CD4-positive, alpha-beta memory T cell (primary cell): ENCODE results near the gene MARS1. TPM values are rescaled to one million over a fixed set of nuclear protein-coding genes. Genes with fewer than 3 reads are reported as not detected.
A peak's percentile ranks its signal among the peaks of the same experiment; 100 is the strongest.

Experiments
- CTCF ChIA-PET: fragments of 350-600 bp; sonication (Branson Sonifier 250); formaldehyde crosslinking; loops from one replicate; lab custom pipeline; 2021; ENCODE audit warnings: inconsistent platforms; ENCODE audit not compliant: partially characterized antibody; lab: Charles Lee
- POLR2A ChIA-PET: fragments of 350-600 bp; sonication (Branson Sonifier 250); formaldehyde crosslinking; loops from one replicate; lab custom pipeline; 2021; ENCODE audit not compliant: partially characterized antibody; lab: Charles Lee
- DNase-seq, 5 donors: peaks; one replicate each; pipeline versions ENCODE4 v3.0.0 to v3.0.0-alpha.2; 2020 to 2022; ENCODE audit warnings: mixed read lengths in 1 of 5
- H3K27ac ChIP-seq: one replicate; pipeline ENCODE4 v1.7.0; 2013; ENCODE audit warnings: low read depth, low read length
- H3K27me3 ChIP-seq: 2 replicates; pipeline ENCODE4 v1.7.0; 2013; ENCODE audit warnings: mild to moderate bottlenecking, low read length, moderate library complexity; ENCODE audit not compliant: insufficient read depth
- H3K36me3 ChIP-seq: 2 replicates; pipeline ENCODE4 v1.7.0; 2013; ENCODE audit warnings: mild to moderate bottlenecking, low read length, moderate library complexity; ENCODE audit not compliant: insufficient read depth
- H3K4me1 ChIP-seq: 2 replicates; pipeline ENCODE4 v1.7.0; 2013; ENCODE audit warnings: mild to moderate bottlenecking, low read length, moderate library complexity; ENCODE audit not compliant: insufficient read depth
- H3K4me3 ChIP-seq, 2 donors: one replicate each; pipeline ENCODE4 v1.7.0; 2013; ENCODE audit warnings: low read length in 2 of 2, mild to moderate bottlenecking in 1 of 2
- H3K9me3 ChIP-seq, 2 donors: one replicate each; pipeline ENCODE4 v1.7.0; 2013; ENCODE audit warnings: low read length in 2 of 2, control low read depth in 1 of 2; ENCODE audit not compliant: control insufficient read depth in 1 of 2
- H3K27ac Mint-ChIP-seq, 7 donors: one replicate each; pipeline ENCODE4 v1.8.0; 2020 to 2021; ENCODE audit warnings: mixed read lengths in 7 of 7, mild to moderate bottlenecking in 6 of 7, inconsistent platforms in 3 of 7, moderate library complexity in 3 of 7
- H3K27me3 Mint-ChIP-seq, 2 donors: one replicate each; pipeline ENCODE4 v1.8.0; 2020 to 2021; ENCODE audit warnings: mixed read lengths in 2 of 2
- H3K36me3 Mint-ChIP-seq, 2 donors: one replicate each; pipeline ENCODE4 v1.8.0; 2020 to 2021; ENCODE audit warnings: mixed read lengths in 2 of 2, inconsistent platforms in 1 of 2, mild to moderate bottlenecking in 1 of 2
- H3K4me1 Mint-ChIP-seq, 4 donors: one replicate each; pipeline ENCODE4 v1.8.0; 2020 to 2021; ENCODE audit warnings: mixed read lengths in 4 of 4, mild to moderate bottlenecking in 1 of 4
- H3K4me3 Mint-ChIP-seq, 8 donors: one replicate each; pipeline ENCODE4 v1.8.0; 2020 to 2021; ENCODE audit warnings: mixed read lengths in 8 of 8, mild to moderate bottlenecking in 7 of 8, moderate library complexity in 6 of 8, inconsistent platforms in 3 of 8
- H3K9me3 Mint-ChIP-seq, 8 donors: one replicate each; pipeline ENCODE4 v1.8.0; 2020 to 2021; ENCODE audit warnings: mixed read lengths in 8 of 8, mild to moderate bottlenecking in 5 of 8, inconsistent platforms in 3 of 8, moderate library complexity in 1 of 8
- intact Hi-C: fragments of 100-400 bp; cut with micrococcal nuclease; formaldehyde crosslinking; loops from one replicate; pipeline ENCODE4 v1.15.1; 2023
- polyA plus RNA-seq, 2 donors: library from polyadenylated mRNA; unstranded; fragments of 300-500 nt; fragmentation: Illumina TruSeq; gene quantifications; one replicate each; pipeline ENCODE4 v1.2.3, GENCODE V29; 2021
- total RNA-seq, 2 experiments: library from RNA; stranded (reverse); gene quantifications; one replicate each; pipeline ENCODE4 v1.2.3, GENCODE V29; 2021

The MARS1 gene
- total and polyA plus RNA-seq, 4 experiments from 2014 or later: 84.8 to 242 (median 169) TPM

GRCh38 chr12:57543581-57543980, 55.7 kb downstream of the MARS1 start:
- H3K27ac ChIP-seq: no peak overlapping the region
- H3K36me3 ChIP-seq: no peaks in the 10 kb centered on the region
- POLR2A ChIA-PET: interaction anchor here (0.6 to 1.5 kb wide), 3 partner anchors 9 to 1723 kb away, joined by 3 to 6 read pairs (median 4); no protein-coding TSS in a partner anchor
- peaks cover 23% of the 10 kb centered on the region for H3K4me1 ChIP-seq
- no peak for DNase-seq
- Mint-ChIP-seq H3K9me3 (peaks cover 0 to 3% (median 0%) of the 10 kb centered on the region in 8 donors), H3K27me3 (no peaks in the 10 kb centered on the region), H3K27ac (peak overlapping the region in 4 of 7 donors; percentile 30 to 43 (median 33)), H3K4me3 (no peak overlapping the region), H3K4me1 (peaks cover 25 to 35% (median 33%) of the 10 kb centered on the region in 4 donors), H3K36me3 (peaks cover 3 to 23% of the 10 kb centered on the region in 2 donors)
- no peak overlapping the region for H3K4me3 ChIP-seq
- no peaks in the 10 kb centered on the region for H3K27me3 ChIP-seq
- CTCF ChIA-PET: interaction anchor here (1.3 to 3.4 kb wide), 2 partner anchors 85 to 91 kb away, joined by 3 to 15 read pairs; partner anchors contain the start of gene GLI1
- H3K9me3 ChIP-seq: no peaks in the 10 kb centered on the region
- intact Hi-C loops: no loop called here

GRCh38 chr12:57545809-57546437, 58.1 kb downstream of the MARS1 start:
- H3K36me3 Mint-ChIP-seq: peaks cover 3 to 7% of the 10 kb centered on the region in 2 donors
- intact Hi-C loops: loop anchor here (2.0 kb wide), 3 partner anchors 45 to 69 kb away; partner anchors contain the start of gene PIP4K2C

GRCh38 chr12:57546438-57547287, 58.8 kb downstream of the MARS1 start, which contains the start of gene DCTN2:
TSS of gene DCTN2 (minus strand) at chr12:57547192. CDS start at chr12:57547063, 129 bp downstream.
- peak; percentile 91 to 97 (median 93) for DNase-seq
- POLR2A ChIA-PET: interaction anchor here (0.6 to 2.8 kb wide), 13 partner anchors 8 to 810 kb away, joined by 3 to 20 read pairs (median 4); partner anchors contain the start of genes ARHGAP9, DDIT3 and GLI1
- intact Hi-C loops: loop anchor here (1.0 to 2.0 kb wide), 4 partner anchors 26 to 70 kb away; partner anchors contain the start of genes DDIT3 and PIP4K2C
- Histone ChIP-seq H3K27me3 (no peaks in the 10 kb centered on the region), H3K36me3 (no peaks in the 10 kb centered on the region), H3K4me3 (peak within 1 kb of the TSS; percentile 54 to 71), H3K27ac (peak within 1 kb of the TSS; percentile 84), H3K9me3 (no peaks in the 10 kb centered on the region), H3K4me1 (peaks cover 37% of the 10 kb centered on the region)
- Mint-ChIP-seq H3K27ac (peak within 1 kb of the TSS; percentile 84 to 99 (median 97)), H3K4me1 (peaks cover 32 to 53% (median 42%) of the 10 kb centered on the region in 4 donors), H3K4me3 (peak within 1 kb of the TSS; percentile 93 to 100 (median 98)), H3K9me3 (peaks cover 0 to 3% (median 0%) of the 10 kb centered on the region in 8 donors), H3K36me3 (peaks cover 0 to 3% of the 10 kb centered on the region in 2 donors), H3K27me3 (peaks cover 2 to 4% of the 10 kb centered on the region in 2 donors)
- CTCF ChIA-PET: interaction anchor here (0.6 to 3.4 kb wide), 8 partner anchors 9 to 957 kb away, joined by 3 to 15 read pairs (median 3); partner anchors contain the start of gene GLI1

More at GRCh38 chr12:57545809-57546437, 58.1 kb downstream of the MARS1 start:
- DNase-seq: no peak
- ChIA-PET CTCF (interaction anchor here (0.8 to 3.4 kb wide), 4 partner anchors 8 to 87 kb away, joined by 3 to 15 read pairs (median 3); partner anchors contain the start of gene GLI1), POLR2A (interaction anchor here (1.1 to 2.8 kb wide), 7 partner anchors 9 to 87 kb away, joined by 3 to 20 read pairs (median 7); partner anchors contain the start of genes ARHGAP9, DDIT3 and GLI1)
- Histone ChIP-seq H3K27me3 (no peaks in the 10 kb centered on the region), H3K4me3 (peak overlapping the region; percentile 54 to 71), H3K36me3 (no peaks in the 10 kb centered on the region), H3K27ac (peak overlapping the region; percentile 84), H3K4me1 (peaks cover 37% of the 10 kb centered on the region), H3K9me3 (no peaks in the 10 kb centered on the region)
- Mint-ChIP-seq H3K27ac (peak overlapping the region; percentile 84 to 99 (median 97)), H3K4me1 (peaks cover 33 to 50% (median 43%) of the 10 kb centered on the region in 4 donors), H3K27me3 (peaks cover 2 to 4% of the 10 kb centered on the region in 2 donors), H3K4me3 (peak overlapping the region; percentile 93 to 100 (median 98)), H3K9me3 (peaks cover 0 to 3% (median 0%) of the 10 kb centered on the region in 8 donors)

- no peak for DNase-seq
These were observed 59.6 kb downstream of the MARS1 start for GRCh38 chr12:57547288-57548012.

GRCh38 chr12:57548013-57548315, 60.1 kb downstream of the MARS1 start:
- Mint-ChIP-seq H3K4me1 (peaks cover 32 to 53% (median 42%) of the 10 kb centered on the region in 4 donors), H3K27me3 (peaks cover 2 to 4% of the 10 kb centered on the region in 2 donors), H3K9me3 (peaks cover 0 to 3% (median 0%) of the 10 kb centered on the region in 8 donors), H3K27ac (peak overlapping the region in 2 of 7 donors; percentile 88 to 98), H3K4me3 (peak overlapping the region in 2 of 8 donors; percentile 95 to 100), H3K36me3 (peaks cover 0 to 1% of the 10 kb centered on the region in 2 donors)
- Histone ChIP-seq H3K4me1 (peaks cover 37% of the 10 kb centered on the region), H3K4me3 (no peak overlapping the region), H3K36me3 (no peaks in the 10 kb centered on the region), H3K27me3 (no peaks in the 10 kb centered on the region), H3K27ac (no peak overlapping the region), H3K9me3 (no peaks in the 10 kb centered on the region)
- ChIA-PET POLR2A (no interaction called here), CTCF (no interaction called here)
- intact Hi-C loops: no loop called here
- no peak for DNase-seq

More at GRCh38 chr12:57547288-57548012, 59.6 kb downstream of the MARS1 start:
- Histone ChIP-seq H3K27ac (peak overlapping the region; percentile 84), H3K4me1 (peaks cover 37% of the 10 kb centered on the region), H3K9me3 (no peaks in the 10 kb centered on the region), H3K36me3 (no peaks in the 10 kb centered on the region), H3K4me3 (peak overlapping the region; percentile 54 to 71), H3K27me3 (no peaks in the 10 kb centered on the region)
- ChIA-PET CTCF (interaction anchor here (0.6 to 1.0 kb wide), 5 partner anchors 24 to 958 kb away, joined by 3 read pairs; partner anchors contain the start of gene GLI1), POLR2A (interaction anchor here (0.6 to 2.8 kb wide), 11 partner anchors 7 to 810 kb away, joined by 3 to 20 read pairs (median 4); partner anchors contain the start of genes ARHGAP9, DDIT3 and GLI1)
- peak overlapping the region; percentile 93 to 100 (median 98) for H3K4me3 Mint-ChIP-seq
- intact Hi-C loops: loop anchor here (1.0 to 2.0 kb wide), 4 partner anchors 27 to 71 kb away; partner anchors contain the start of genes DDIT3 and PIP4K2C
- H3K27me3 Mint-ChIP-seq: peaks cover 2 to 4% of the 10 kb centered on the region in 2 donors
- peaks cover 32 to 53% (median 42%) of the 10 kb centered on the region in 4 donors for H3K4me1 Mint-ChIP-seq
- H3K9me3 Mint-ChIP-seq: peaks cover 0 to 3% (median 0%) of the 10 kb centered on the region in 8 donors
- peak overlapping the region; percentile 84 to 99 (median 97) for H3K27ac Mint-ChIP-seq
- peaks cover 0 to 3% of the 10 kb centered on the region in 2 donors for H3K36me3 Mint-ChIP-seq

GRCh38 chr12:57548488-57548887, 60.6 kb downstream of the MARS1 start:
- Mint-ChIP-seq H3K4me3 (peak overlapping the region in 4 of 8 donors; percentile 22 to 76 (median 55)), H3K4me1 (peaks cover 30 to 53% (median 41%) of the 10 kb centered on the region in 4 donors), H3K9me3 (peaks cover 0 to 3% (median 0%) of the 10 kb centered on the region in 8 donors), H3K36me3 (peaks cover 0 to 1% of the 10 kb centered on the region in 2 donors), H3K27me3 (peaks cover 2 to 4% of the 10 kb centered on the region in 2 donors), H3K27ac (peak overlapping the region in 1 of 7 donors; percentile 46)
- no peaks in the 10 kb centered on the region for H3K27me3 ChIP-seq
- no peak overlapping the region for H3K4me3 ChIP-seq
- H3K36me3 ChIP-seq: no peaks in the 10 kb centered on the region
- H3K9me3 ChIP-seq: no peaks in the 10 kb centered on the region
- no peak overlapping the region for H3K27ac ChIP-seq
- no peak for DNase-seq
- intact Hi-C loops: no loop called here
- ChIA-PET CTCF (no interaction called here), POLR2A (no interaction called here)
- H3K4me1 ChIP-seq: peaks cover 37% of the 10 kb centered on the region
